CD4-positive, alpha-beta T cell (primary cell): ENCODE results near the gene FAAH2. TPM values are rescaled to one million over a fixed set of nuclear protein-coding genes. Genes with fewer than 3 reads are reported as not detected.

ENCODE experiments used
- ATAC-seq: fragments of 200-7000 bp; cut with Tn5 transposase; one replicate; pipeline ENCODE4 v1.10.0; 2022; ENCODE audit warnings: mild to moderate bottlenecking; ENCODE audit not compliant: poor library complexity
- CTCF ChIA-PET: fragments of 350-600 bp; sonication (Branson Sonifier 250); formaldehyde crosslinking; loops from one replicate; lab custom pipeline; 2021; ENCODE audit warnings: antibody characterized with exemption, inconsistent platforms; lab: Charles Lee
- POLR2A ChIA-PET: fragments of 350-600 bp; sonication (Branson Sonifier 250); formaldehyde crosslinking; loops from one replicate; lab custom pipeline; 2021; ENCODE audit warnings: antibody characterized with exemption, inconsistent platforms; lab: Charles Lee
- DNase-seq, 14 experiments: peaks; one replicate each; pipeline ENCODE4 v3.0.0-alpha.2; 2013 to 2020; ENCODE audit warnings: mixed read lengths in 2 of 14
- H3K27ac ChIP-seq, 2 donors: one replicate each; pipeline versions ENCODE4 v1.5.1 to v1.7.0; 2013; ENCODE audit warnings: low read length in 2 of 2, low read depth in 1 of 2, mild to moderate bottlenecking in 1 of 2
- H3K27me3 ChIP-seq, 2 experiments: 1 replicate in 1 of 2; 2 replicates in 1 of 2; pipeline versions ENCODE4 v1.6.1 to v1.7.0; 2013; ENCODE audit warnings: low read length in 2 of 2, control low read depth in 1 of 2, mild to moderate bottlenecking in 1 of 2, moderate library complexity in 1 of 2; ENCODE audit not compliant: insufficient read depth in 2 of 2, control insufficient read depth in 1 of 2
- H3K36me3 ChIP-seq: one replicate; pipeline ENCODE4 v1.6.1; 2013; ENCODE audit warnings: low read length, control low read depth; ENCODE audit not compliant: insufficient read depth
- H3K4me1 ChIP-seq: one replicate; pipeline ENCODE4 v1.6.1; 2013; ENCODE audit warnings: low read length, control low read depth; ENCODE audit not compliant: insufficient read depth
- H3K4me3 ChIP-seq: one replicate; pipeline ENCODE4 v1.5.1; 2013; ENCODE audit warnings: mild to moderate bottlenecking, low read length, moderate library complexity
- H3K9me3 ChIP-seq, 2 experiments: 1 replicate in 1 of 2; 2 replicates in 1 of 2; pipeline versions ENCODE4 v1.6.1 to v1.7.0; 2013; ENCODE audit warnings: low read length in 2 of 2, mild to moderate bottlenecking in 2 of 2, control low read depth in 1 of 2, moderate library complexity in 1 of 2; ENCODE audit not compliant: control insufficient read depth in 1 of 2, insufficient read depth in 1 of 2
- H3K27ac Mint-ChIP-seq: one replicate; pipeline ENCODE4 v1.8.0; 2020; ENCODE audit warnings: mixed read lengths
- H3K27me3 Mint-ChIP-seq: one replicate; pipeline ENCODE4 v1.8.0; 2021; ENCODE audit warnings: mixed read lengths
- H3K36me3 Mint-ChIP-seq: one replicate; pipeline ENCODE4 v1.8.0; 2021; ENCODE audit warnings: low read depth, mixed read lengths
- H3K4me1 Mint-ChIP-seq: one replicate; pipeline ENCODE4 v1.8.0; 2021; ENCODE audit warnings: low read depth, mixed read lengths
- H3K4me3 Mint-ChIP-seq: one replicate; pipeline ENCODE4 v1.8.0; 2020; ENCODE audit warnings: mild to moderate bottlenecking, mixed read lengths
- H3K9me3 Mint-ChIP-seq: one replicate; pipeline ENCODE4 v1.8.0; 2020; ENCODE audit warnings: mixed read lengths
- CTCF ChIP-seq: fragments of 200-600 bp; IDR thresholded peaks from one replicate; pipeline ENCODE4 v1.8.0; 2022; ENCODE audit warnings: antibody characterized with exemption, mild to moderate bottlenecking
- intact Hi-C, 2 experiments: fragments of 100-400 bp; cut with DNase I in 1 of 2; cut with micrococcal nuclease in 1 of 2; formaldehyde crosslinking; loops; one replicate each; pipeline versions ENCODE4 v1.15.1 to v1.9.0; 2023 to 2025; cut with DNase I, micrococcal nuclease
- polyA plus RNA-seq, 2 donors: library from polyadenylated mRNA; unstranded; fragments of 120-200 nt; gene quantifications; one replicate each; pipeline ENCODE4 v1.2.1, GENCODE V29; 2013
- total RNA-seq, 174 experiments: library from RNA in 2 of 174; stranded (reverse) in 2 of 174; gene quantifications; one replicate each; pipeline ENCODE4 v1.2.3 and lab custom pipeline; 2021 to 2026

Gene FAAH2, protein sequence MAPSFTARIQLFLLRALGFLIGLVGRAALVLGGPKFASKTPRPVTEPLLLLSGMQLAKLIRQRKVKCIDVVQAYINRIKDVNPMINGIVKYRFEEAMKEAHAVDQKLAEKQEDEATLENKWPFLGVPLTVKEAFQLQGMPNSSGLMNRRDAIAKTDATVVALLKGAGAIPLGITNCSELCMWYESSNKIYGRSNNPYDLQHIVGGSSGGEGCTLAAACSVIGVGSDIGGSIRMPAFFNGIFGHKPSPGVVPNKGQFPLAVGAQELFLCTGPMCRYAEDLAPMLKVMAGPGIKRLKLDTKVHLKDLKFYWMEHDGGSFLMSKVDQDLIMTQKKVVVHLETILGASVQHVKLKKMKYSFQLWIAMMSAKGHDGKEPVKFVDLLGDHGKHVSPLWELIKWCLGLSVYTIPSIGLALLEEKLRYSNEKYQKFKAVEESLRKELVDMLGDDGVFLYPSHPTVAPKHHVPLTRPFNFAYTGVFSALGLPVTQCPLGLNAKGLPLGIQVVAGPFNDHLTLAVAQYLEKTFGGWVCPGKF
- 1 to 10 TPM; 5.1 to 7.4 TPM for total RNA-seq
- polyA plus RNA-seq (2013, experiment 1 of 2), result 10.2 TPM
- polyA plus RNA-seq (2013, experiment 2 of 2), result 9.3 TPM
- 2.2 to 48.9 (median 13.7) reads per million in 172 experiments for total RNA-seq (lab: John Stamatoyannopoulos, UW)

DNA sequence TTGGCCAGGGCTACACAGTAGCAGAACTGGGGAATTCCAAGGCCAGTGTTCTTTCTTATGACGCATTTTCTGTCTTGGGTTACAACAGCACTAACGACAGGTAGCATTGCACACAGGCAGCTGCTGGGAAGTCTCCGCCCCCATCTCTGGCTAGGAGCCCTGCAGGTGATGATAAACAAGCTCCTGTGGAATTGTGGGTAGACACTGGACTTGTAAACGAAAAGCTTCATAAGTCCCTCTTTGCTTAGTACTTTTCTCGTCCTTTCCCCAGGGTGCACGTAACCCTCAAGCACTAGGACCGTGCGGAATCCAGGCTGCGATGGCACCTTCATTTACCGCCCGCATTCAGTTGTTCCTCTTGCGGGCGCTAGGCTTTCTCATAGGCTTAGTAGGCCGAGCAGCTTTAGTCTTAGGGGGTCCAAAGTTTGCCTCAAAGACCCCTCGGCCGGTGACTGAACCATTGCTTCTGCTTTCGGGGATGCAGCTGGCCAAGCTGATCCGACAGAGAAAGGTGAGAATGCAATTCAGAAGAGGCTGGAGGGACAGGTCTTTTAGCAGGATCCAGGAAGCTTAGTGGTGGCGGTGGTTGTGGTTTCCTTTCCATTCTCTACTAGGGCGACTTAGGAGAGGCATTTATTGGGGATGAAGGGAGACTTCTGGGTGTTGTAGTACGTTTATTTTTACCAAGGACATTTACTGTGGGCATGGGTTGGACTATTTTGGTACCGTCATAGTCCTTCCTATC lies at the start of gene FAAH2:
TSS of gene FAAH2 (plus strand) at position 200 of the 745 bp plus-strand sequence. CDS start at position 320, 120 bp downstream.
- Mint-ChIP-seq H3K4me3 (peak within 1 kb of the TSS; percentile 94), H3K36me3 (peaks cover 7% of the 10 kb centered on the region), H3K27me3 (no peaks in the 10 kb centered on the region), H3K27ac (peak within 1 kb of the TSS; percentile 93), H3K4me1 (peaks cover 57% of the 10 kb centered on the region), H3K9me3 (no peaks in the 10 kb centered on the region)
- intact Hi-C loops, result loop anchor here (2.0 to 10.0 kb wide), 4 partner anchors 164 to 638 kb away; partner anchors contain the start of genes ZXDA (in 1 of the 2) and ZXDB (in 1 of the 2)
- CTCF ChIA-PET, result interaction anchor here (1.2 kb wide), 1 partner anchor 58 kb away, joined by 3 read pairs; no protein-coding TSS in a partner anchor
- no peaks in the 10 kb centered on the region for H3K36me3 ChIP-seq
- H3K9me3 ChIP-seq, result no peaks in the 10 kb centered on the region
- H3K27me3 ChIP-seq, result no peaks in the 10 kb centered on the region
- POLR2A ChIA-PET, result interaction anchor here (1.0 to 1.4 kb wide), 5 partner anchors 27 to 619 kb away, joined by 3 to 5 read pairs (median 4); partner anchors contain the start of genes SPIN2B and SPIN3
- DNase-seq (peak; percentile 29 to 92 (median 62)), ATAC-seq (peak; percentile 88)
- peak within 1 kb of the TSS; percentile 67 for H3K4me3 ChIP-seq
- no peak for TF ChIP-seq CTCF
- peak within 1 kb of the TSS; percentile 51 to 73 for H3K27ac ChIP-seq
- H3K4me1 ChIP-seq, result peaks cover 6% of the 10 kb centered on the region

GRCh38 chrX:57241967-57242366 lies 44.5 kb upstream of the FAAH2 start:
- Mint-ChIP-seq H3K4me3 (no peak overlapping the region), H3K36me3 (peaks cover 39% of the 10 kb centered on the region), H3K27me3 (no peaks in the 10 kb centered on the region), H3K9me3 (no peaks in the 10 kb centered on the region), H3K27ac (no peak overlapping the region), H3K4me1 (no peaks in the 10 kb centered on the region)
- TF ChIP-seq CTCF, result no peak
- CTCF ChIA-PET, result no interaction called here
- Histone ChIP-seq H3K36me3 (no peaks in the 10 kb centered on the region), H3K4me1 (no peaks in the 10 kb centered on the region), H3K27me3 (no peaks in the 10 kb centered on the region), H3K27ac (no peak overlapping the region), H3K9me3 (peaks cover 8 to 19% of the 10 kb centered on the region in 2 experiments), H3K4me3 (no peak overlapping the region)
- DNase-seq (no peak), ATAC-seq (no peak)
- intact Hi-C loops, result no loop called here
- POLR2A ChIA-PET, result no interaction called here

- ATAC-seq (no peak), DNase-seq (no peak)
- peaks cover 4% of the 10 kb centered on the region for H3K36me3 Mint-ChIP-seq
- CTCF ChIA-PET, result no interaction called here
- intact Hi-C loops, result no loop called here
- TF ChIP-seq CTCF, result no peak
- no peaks in the 10 kb centered on the region for H3K36me3 ChIP-seq
- no peaks in the 10 kb centered on the region for H3K4me1 ChIP-seq
- H3K4me3 Mint-ChIP-seq, result no peak overlapping the region
- peaks cover 4 to 5% of the 10 kb centered on the region in 2 experiments for H3K9me3 ChIP-seq
- no peaks in the 10 kb centered on the region for H3K4me1 Mint-ChIP-seq
- H3K27ac ChIP-seq, result no peak overlapping the region
- H3K9me3 Mint-ChIP-seq, result no peaks in the 10 kb centered on the region
- no peak overlapping the region for H3K4me3 ChIP-seq
- no peaks in the 10 kb centered on the region for H3K27me3 Mint-ChIP-seq
- POLR2A ChIA-PET, result no interaction called here
- no peak overlapping the region for H3K27ac Mint-ChIP-seq
- H3K27me3 ChIP-seq, result no peaks in the 10 kb centered on the region
Observed at GRCh38 chrX:57251965-57252364, 34.5 kb upstream of the FAAH2 start.
